Testis (tissue), 3 donors: Measurements from ENCODE around the gene SLC2A9. TPM values are rescaled to one million over a fixed set of nuclear protein-coding genes. Genes with fewer than 3 reads are reported as not detected.

Source experiments
- DNase-seq: peaks from one replicate; pipeline ENCODE4 v3.0.0-alpha.2; 2019
- H3K27ac ChIP-seq, 2 donors: fragments of 200-600 bp; sonication (generic); one replicate each; pipeline ENCODE4 v1.5.1; 2019
- H3K27me3 ChIP-seq: fragments of 200-600 bp; sonication (generic); one replicate; pipeline ENCODE4 v1.5.1; 2019
- H3K36me3 ChIP-seq: fragments of 200-600 bp; sonication (generic); one replicate; pipeline ENCODE4 v1.5.1; 2017; ENCODE audit warnings: low read depth; ENCODE audit errors: missing control alignments
- H3K4me1 ChIP-seq: fragments of 200-600 bp; sonication (generic); one replicate; pipeline ENCODE4 v1.5.1; 2019
- H3K4me3 ChIP-seq, 2 donors: fragments of 200-600 bp; sonication (generic); one replicate each; pipeline ENCODE4 v1.5.1; 2017 to 2019
- H3K9me3 ChIP-seq: fragments of 200-600 bp; sonication (generic); one replicate; pipeline ENCODE4 v1.5.1; 2017
- POLR2A ChIP-seq: fragments of 450-650 bp; IDR thresholded peaks from one replicate; pipeline ENCODE4 v1.6.1; 2017; ENCODE audit warnings: antibody characterized with exemption, mild to moderate bottlenecking, moderate library complexity
- WGBS, 2 donors: methylation state at CpG; one replicate each; pipeline ENCODE4 v1.1.5; 2018; 5-methylcytosine and 5-hydroxymethylcytosine counted together
- intact Hi-C: fragments of 100-400 bp; cut with DNase I; formaldehyde crosslinking; loops from one replicate; pipeline ENCODE4 v1.15.1; 2023; ENCODE audit warnings: low total_unique reads
- polyA plus RNA-seq: library from polyadenylated mRNA; stranded (reverse); fragments of 350-450 nt; fragmentation: Illumina TruSeq; extraction: RNeasy Lipid Tissue Mini Kit (QIAGEN cat#74804); gene quantifications from one replicate; pipeline ENCODE4 v1.2.3, GENCODE V29; 2014; ENCODE audit warnings: low read depth, low replicate concordance; ENCODE audit not compliant: insufficient read depth
- total RNA-seq, 2 donors: library from RNA; depleted of rRNA; stranded (reverse); fragments of >200 nt; gene quantifications; one replicate each; pipeline ENCODE4 v1.2.3, GENCODE V29; 2016
- TF ChIP-seq, protein P1 (sequence below), 3 experiments: fragments of 450-650 bp in 2 of 3; fragments of 200-600 bp in 1 of 3; sonication (generic) in 1 of 3; IDR thresholded peaks; one replicate each; pipeline ENCODE4 v1.5.1; 2016 to 2019; ENCODE audit warnings: antibody characterized with exemption in 3 of 3, mild to moderate bottlenecking in 2 of 3, moderate library complexity in 1 of 3

The SLC2A9 gene
- total and polyA plus RNA-seq, 3 donors from 2014 or later: 6.3 to 7.5 (median 6.8) TPM

- WGBS, 2 donors: 72 to 78% methylated on average over 4 of the region's 4 CpGs
- DNase-seq: no peak
- H3K36me3 ChIP-seq: no peaks in the 10 kb centered on the region
- no peak for TF ChIP-seq POLR2A
- TF ChIP-seq, protein P1, sequence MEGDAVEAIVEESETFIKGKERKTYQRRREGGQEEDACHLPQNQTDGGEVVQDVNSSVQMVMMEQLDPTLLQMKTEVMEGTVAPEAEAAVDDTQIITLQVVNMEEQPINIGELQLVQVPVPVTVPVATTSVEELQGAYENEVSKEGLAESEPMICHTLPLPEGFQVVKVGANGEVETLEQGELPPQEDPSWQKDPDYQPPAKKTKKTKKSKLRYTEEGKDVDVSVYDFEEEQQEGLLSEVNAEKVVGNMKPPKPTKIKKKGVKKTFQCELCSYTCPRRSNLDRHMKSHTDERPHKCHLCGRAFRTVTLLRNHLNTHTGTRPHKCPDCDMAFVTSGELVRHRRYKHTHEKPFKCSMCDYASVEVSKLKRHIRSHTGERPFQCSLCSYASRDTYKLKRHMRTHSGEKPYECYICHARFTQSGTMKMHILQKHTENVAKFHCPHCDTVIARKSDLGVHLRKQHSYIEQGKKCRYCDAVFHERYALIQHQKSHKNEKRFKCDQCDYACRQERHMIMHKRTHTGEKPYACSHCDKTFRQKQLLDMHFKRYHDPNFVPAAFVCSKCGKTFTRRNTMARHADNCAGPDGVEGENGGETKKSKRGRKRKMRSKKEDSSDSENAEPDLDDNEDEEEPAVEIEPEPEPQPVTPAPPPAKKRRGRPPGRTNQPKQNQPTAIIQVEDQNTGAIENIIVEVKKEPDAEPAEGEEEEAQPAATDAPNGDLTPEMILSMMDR (IDR thresholded peaks at IDR 0.05): no peak
- no peaks in the 10 kb centered on the region for H3K4me1 ChIP-seq
- H3K27ac ChIP-seq: no peak overlapping the region
- H3K27me3 ChIP-seq: no peaks in the 10 kb centered on the region
- H3K4me3 ChIP-seq: no peak overlapping the region
- intact Hi-C loops: loop anchor here (10.0 kb wide), 1 partner anchor 125 kb away; no protein-coding TSS in a partner anchor
- H3K9me3 ChIP-seq: no peaks in the 10 kb centered on the region
Measured at GRCh38 chr4:9889306-9889705, 132.0 kb downstream of the SLC2A9 start.

GRCh38 chr4:9885958-9886357 lies 135.3 kb downstream of the SLC2A9 start:
- peaks cover 2% of the 10 kb centered on the region for H3K4me1 ChIP-seq
- intact Hi-C loops: loop anchor here (10.0 kb wide), 1 partner anchor 121 kb away; no protein-coding TSS in a partner anchor
- H3K9me3 ChIP-seq: no peaks in the 10 kb centered on the region
- no peaks in the 10 kb centered on the region for H3K27me3 ChIP-seq
- no peak overlapping the region for H3K4me3 ChIP-seq
- H3K27ac ChIP-seq: no peak overlapping the region
- TF ChIP-seq, protein P1 (IDR thresholded peaks at IDR 0.05): no peak
- TF ChIP-seq POLR2A: no peak
- 95 to 96% methylated on average over 5 of the region's 5 CpGs for WGBS, 2 donors
- H3K36me3 ChIP-seq: no peaks in the 10 kb centered on the region
- no peak for DNase-seq

DNA sequence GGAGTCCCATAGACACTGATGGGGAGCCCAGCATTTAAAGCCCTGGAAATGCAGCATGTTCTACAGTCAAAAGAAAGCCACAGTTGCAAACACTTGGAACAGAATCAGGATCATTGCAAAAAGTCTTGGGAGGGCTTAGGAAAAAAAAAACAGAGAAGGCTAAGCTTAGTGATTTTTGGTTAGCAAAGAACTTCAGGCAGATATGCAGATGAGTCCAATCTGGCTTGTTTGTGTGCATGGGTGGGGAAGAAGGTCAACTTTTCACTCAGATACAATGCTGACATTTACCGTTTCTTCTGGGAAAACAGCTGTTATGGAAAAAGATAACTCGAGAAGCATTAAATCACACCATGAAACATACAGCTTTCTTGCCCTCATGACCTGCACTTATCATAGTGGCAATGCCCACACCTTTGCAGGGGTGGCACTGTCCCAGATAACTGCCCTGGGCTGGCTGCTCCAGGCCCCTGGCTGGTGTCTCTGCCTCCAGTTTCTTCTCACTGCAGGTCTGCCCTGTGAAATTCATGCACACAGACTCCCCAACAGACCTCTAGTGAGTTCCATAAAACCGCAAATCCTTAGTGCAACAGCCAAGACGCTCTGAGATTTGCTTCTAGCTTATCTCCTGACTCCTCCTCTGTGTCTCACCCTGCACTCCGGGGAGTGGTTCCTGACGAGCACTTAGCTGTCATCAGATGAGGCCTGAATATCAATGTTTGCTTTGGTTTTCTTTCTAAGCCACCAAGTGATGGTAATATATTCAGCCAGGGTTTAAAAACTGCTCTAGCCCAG lies 140.7 kb downstream of the SLC2A9 start:
- no peaks in the 10 kb centered on the region for H3K9me3 ChIP-seq

GRCh38 chr4:9877123-9877522 lies 144.2 kb downstream of the SLC2A9 start:
- no peak for DNase-seq
- Histone ChIP-seq H3K36me3 (no peaks in the 10 kb centered on the region), H3K27ac (no peak overlapping the region), H3K27me3 (no peaks in the 10 kb centered on the region), H3K4me3 (no peak overlapping the region), H3K9me3 (no peaks in the 10 kb centered on the region), H3K4me1 (peaks cover 13% of the 10 kb centered on the region)
- intact Hi-C loops: no loop called here
- WGBS, 2 donors: 89 to 90% methylated on average over 3 of the region's 3 CpGs
- TF ChIP-seq POLR2A: no peak
- TF ChIP-seq, protein P1 (IDR thresholded peaks at IDR 0.05): no peak

More for the DNA sequence above, 140.7 kb downstream of the SLC2A9 start:
- DNase-seq: peak; percentile 16
- Histone ChIP-seq H3K4me1 (peaks cover 13% of the 10 kb centered on the region), H3K27ac (no peak overlapping the region), H3K27me3 (no peaks in the 10 kb centered on the region), H3K36me3 (no peaks in the 10 kb centered on the region), H3K4me3 (no peak overlapping the region)
- intact Hi-C loops: loop anchor here (10.0 kb wide), 1 partner anchor 116 kb away; no protein-coding TSS in a partner anchor
- TF ChIP-seq, protein P1 (IDR thresholded peaks at IDR 0.05): no peak
- no peak for TF ChIP-seq POLR2A
- WGBS, 2 donors: 24 to 51% methylated on average over 6 of the region's 6 CpGs
